Trophoblast cell (in vitro differentiated cells and primary cell): ENCODE measurements around the gene PTPRN2.

ENCODE experiments used
- DNase-seq, 2 donors: peaks; one replicate each; pipeline ENCODE4 v3.0.0-alpha.2; 2016
- H2AFZ ChIP-seq: 2 replicates; pipeline ENCODE4 v1.6.1; 2013; ENCODE audit warnings: low read length, moderate library complexity, mild to moderate bottlenecking; ENCODE audit not compliant: insufficient read depth, poor library complexity
- H2AK5ac ChIP-seq: 2 replicates; pipeline ENCODE4 v1.6.1; 2013; ENCODE audit warnings: mild to moderate bottlenecking, low read length
- H2BK120ac ChIP-seq: 2 replicates; pipeline ENCODE4 v1.6.1; 2013; ENCODE audit warnings: low read length, mild to moderate bottlenecking, moderate library complexity; ENCODE audit not compliant: insufficient read depth, poor library complexity
- H2BK12ac ChIP-seq: 2 replicates; pipeline ENCODE4 v1.6.1; 2013; ENCODE audit warnings: mild to moderate bottlenecking, low read length, moderate library complexity
- H2BK5ac ChIP-seq: 2 replicates; pipeline ENCODE4 v1.6.1; 2013; ENCODE audit warnings: low read length, low read depth, moderate library complexity, mild to moderate bottlenecking; ENCODE audit not compliant: poor library complexity
- H3K14ac ChIP-seq: 2 replicates; pipeline ENCODE4 v1.6.1; 2013; ENCODE audit warnings: mild to moderate bottlenecking, low read length
- H3K18ac ChIP-seq: 2 replicates; pipeline ENCODE4 v1.6.1; 2013; ENCODE audit warnings: mild to moderate bottlenecking, low read length
- H3K23ac ChIP-seq: 2 replicates; pipeline ENCODE4 v1.6.1; 2013; ENCODE audit warnings: low read length
- H3K27ac ChIP-seq: 2 replicates; pipeline ENCODE4 v1.5.1; 2013; ENCODE audit warnings: low read depth, mild to moderate bottlenecking, inconsistent platforms, low read length, moderate library complexity
- H3K27me3 ChIP-seq: 2 replicates; pipeline ENCODE4 v1.6.1; 2013; ENCODE audit warnings: inconsistent platforms, mild to moderate bottlenecking, low read length, moderate library complexity; ENCODE audit not compliant: insufficient read depth
- H3K36me3 ChIP-seq, 2 experiments: 1 replicate in 1 of 2; 2 replicates in 1 of 2; pipeline ENCODE4 v1.6.1; 2013; ENCODE audit warnings: low read length in 2 of 2, mild to moderate bottlenecking in 2 of 2, moderate library complexity in 1 of 2; ENCODE audit not compliant: insufficient read depth in 2 of 2, control insufficient read depth in 1 of 2
- H3K4ac ChIP-seq: 2 replicates; pipeline ENCODE4 v1.6.1; 2013; ENCODE audit warnings: low read depth, mild to moderate bottlenecking, low read length, moderate library complexity
- H3K4me1 ChIP-seq, 2 experiments: 1 replicate in 1 of 2; 2 replicates in 1 of 2; pipeline ENCODE4 v1.6.1; 2013; ENCODE audit warnings: low read length in 2 of 2, mild to moderate bottlenecking in 2 of 2, moderate library complexity in 1 of 2; ENCODE audit not compliant: insufficient read depth in 2 of 2, control insufficient read depth in 1 of 2
- H3K4me2 ChIP-seq: 2 replicates; pipeline ENCODE4 v1.6.1; 2013; ENCODE audit warnings: inconsistent platforms, mild to moderate bottlenecking, low read length, moderate library complexity
- H3K4me3 ChIP-seq: 2 replicates; pipeline ENCODE4 v1.5.1; 2013; ENCODE audit warnings: mild to moderate bottlenecking, low read depth, low read length, inconsistent platforms
- H3K79me1 ChIP-seq: one replicate; pipeline ENCODE4 v1.6.1; 2013; ENCODE audit warnings: low read length
- H3K79me2 ChIP-seq: 2 replicates; pipeline ENCODE4 v1.6.1; 2013; ENCODE audit warnings: low read length, mild to moderate bottlenecking; ENCODE audit not compliant: control insufficient read depth, insufficient read depth, poor library complexity
- H3K9ac ChIP-seq: 2 replicates; pipeline ENCODE4 v1.6.1; 2013; ENCODE audit warnings: mild to moderate bottlenecking, low read length
- H3K9me3 ChIP-seq: 2 replicates; pipeline ENCODE4 v1.6.1; 2013; ENCODE audit warnings: low read depth, mild to moderate bottlenecking, control low read depth, inconsistent platforms, low read length; ENCODE audit not compliant: insufficient read depth
- H4K12ac ChIP-seq: 2 replicates; pipeline ENCODE4 v1.6.1; 2013; ENCODE audit warnings: low read depth, mild to moderate bottlenecking, low read length, moderate library complexity
- H4K8ac ChIP-seq: 2 replicates; pipeline ENCODE4 v1.6.1; 2013; ENCODE audit warnings: low read depth, mild to moderate bottlenecking, low read length, moderate library complexity
- H4K91ac ChIP-seq: one replicate; pipeline ENCODE4 v1.6.1; 2013; ENCODE audit warnings: low read depth, mild to moderate bottlenecking, low read length, moderate library complexity
- WGBS: extraction: QIAGEN DNeasy Blood & Tissue Kit; methylation state at CpG from one replicate; pipeline ENCODE4 v1.1.7; 2013; ENCODE audit warnings: missing lambda C conversion rate; ENCODE audit not compliant: insufficient read length, insufficient coverage; ENCODE audit errors: extremely low coverage; 5-methylcytosine and 5-hydroxymethylcytosine counted together

Gene PTPRN2

GRCh38 chr7:157549612-157550299 is 1037.9 kb downstream of the PTPRN2 start:
- no peak overlapping the region for H3K18ac ChIP-seq
- H3K27ac ChIP-seq = no peak overlapping the region
- DNase-seq = no peak
- no peak overlapping the region for H2BK120ac ChIP-seq
- no peak overlapping the region for H3K4ac ChIP-seq
- H2BK5ac ChIP-seq = no peak overlapping the region
- H3K9ac ChIP-seq = no peak overlapping the region
- H4K91ac ChIP-seq = no peak overlapping the region
- no peak overlapping the region for H4K12ac ChIP-seq
- H3K4me2 ChIP-seq = no peak overlapping the region
- H3K4me3 ChIP-seq = no peak overlapping the region
- H3K27me3 ChIP-seq = no peaks in the 10 kb centered on the region
- H3K4me1 ChIP-seq = no peaks in the 10 kb centered on the region
- no peak overlapping the region for H2AFZ ChIP-seq
- H2AK5ac ChIP-seq = no peak overlapping the region
- H3K36me3 ChIP-seq = no peaks in the 10 kb centered on the region
- H3K23ac ChIP-seq = no peak overlapping the region
- no CpG with 5 or more reads among the region's 22 CpGs for WGBS
- no peak overlapping the region for H4K8ac ChIP-seq
- no peak overlapping the region for H2BK12ac ChIP-seq
- no peaks in the 10 kb centered on the region for H3K79me2 ChIP-seq
- peaks cover 6% of the 10 kb centered on the region for H3K9me3 ChIP-seq
- H3K14ac ChIP-seq = no peak overlapping the region
- H3K79me1 ChIP-seq = no peaks in the 10 kb centered on the region

GRCh38 chr7:157548691-157549303 is 1038.8 kb downstream of the PTPRN2 start:
- no CpG with 5 or more reads among the region's 24 CpGs for WGBS
- Histone ChIP-seq H2AK5ac (no peak overlapping the region), H3K79me1 (no peaks in the 10 kb centered on the region), H3K27me3 (no peaks in the 10 kb centered on the region), H3K9me3 (peaks cover 9% of the 10 kb centered on the region), H3K79me2 (no peaks in the 10 kb centered on the region), H3K18ac (no peak overlapping the region), H4K8ac (no peak overlapping the region), H3K4ac (no peak overlapping the region), H3K27ac (no peak overlapping the region), H3K14ac (no peak overlapping the region), H3K23ac (no peak overlapping the region), H4K12ac (no peak overlapping the region), H2BK120ac (no peak overlapping the region), H3K36me3 (no peaks in the 10 kb centered on the region), H3K4me2 (no peak overlapping the region), H3K4me3 (no peak overlapping the region), H3K4me1 (no peaks in the 10 kb centered on the region), H4K91ac (no peak overlapping the region), H3K9ac (no peak overlapping the region), H2BK5ac (no peak overlapping the region), H2AFZ (no peak overlapping the region), H2BK12ac (no peak overlapping the region)
- no peak for DNase-seq

GRCh38 chr7:157547611-157548010 is 1040.0 kb downstream of the PTPRN2 start:
- Histone ChIP-seq H4K8ac (no peak overlapping the region), H3K79me2 (no peaks in the 10 kb centered on the region), H3K9ac (no peak overlapping the region), H3K27ac (no peak overlapping the region), H2BK5ac (no peak overlapping the region), H2AK5ac (no peak overlapping the region), H3K4me1 (no peaks in the 10 kb centered on the region), H3K23ac (no peak overlapping the region), H3K18ac (no peak overlapping the region), H3K4me3 (no peak overlapping the region), H2AFZ (no peak overlapping the region), H3K4me2 (no peak overlapping the region), H3K14ac (no peak overlapping the region), H3K79me1 (no peaks in the 10 kb centered on the region), H2BK120ac (no peak overlapping the region), H3K27me3 (no peaks in the 10 kb centered on the region), H3K4ac (no peak overlapping the region), H3K9me3 (peaks cover 9% of the 10 kb centered on the region), H4K91ac (no peak overlapping the region), H4K12ac (no peak overlapping the region), H3K36me3 (no peaks in the 10 kb centered on the region), H2BK12ac (no peak overlapping the region)
- WGBS = no CpG with 5 or more reads among the region's 23 CpGs
- DNase-seq = no peak

DNA sequence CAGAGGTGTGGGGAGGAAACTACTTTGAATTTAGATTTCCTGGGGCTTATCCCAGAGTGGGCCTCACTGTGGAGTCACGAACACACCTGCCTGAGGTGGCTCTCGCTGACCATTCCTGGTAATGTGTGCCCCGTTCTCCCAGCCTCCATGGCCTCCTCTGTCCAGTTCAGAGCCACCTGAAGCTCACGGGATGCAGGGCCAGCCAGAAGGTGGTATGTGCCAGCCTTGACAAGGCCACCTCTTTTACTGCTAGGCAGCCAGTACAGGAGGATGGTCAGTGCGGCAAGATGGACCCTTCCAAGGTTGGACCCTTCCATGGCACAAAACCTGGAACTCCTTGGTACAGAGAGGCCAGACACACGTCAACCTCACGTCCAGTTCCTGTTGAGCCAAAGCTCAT is 1040.5 kb downstream of the PTPRN2 start:
- no peak overlapping the region for H3K4ac ChIP-seq
- H3K79me2 ChIP-seq = no peaks in the 10 kb centered on the region
- no peaks in the 10 kb centered on the region for H3K27me3 ChIP-seq
- H2BK120ac ChIP-seq = no peak overlapping the region
- no peaks in the 10 kb centered on the region for H3K4me1 ChIP-seq
- no peak overlapping the region for H2BK5ac ChIP-seq
- no peak overlapping the region for H2AFZ ChIP-seq
- no peak overlapping the region for H3K4me2 ChIP-seq
- no peak overlapping the region for H4K8ac ChIP-seq
- no peak overlapping the region for H3K23ac ChIP-seq
- H3K18ac ChIP-seq = no peak overlapping the region
- no peak overlapping the region for H3K27ac ChIP-seq
- no peak overlapping the region for H2BK12ac ChIP-seq
- H3K79me1 ChIP-seq = no peaks in the 10 kb centered on the region
- no CpG with 5 or more reads among the region's 7 CpGs for WGBS
- no peak overlapping the region for H3K9ac ChIP-seq
- H3K14ac ChIP-seq = no peak overlapping the region
- no peak overlapping the region for H4K91ac ChIP-seq
- no peak overlapping the region for H4K12ac ChIP-seq
- no peak for DNase-seq
- H3K4me3 ChIP-seq = no peak overlapping the region
- H3K9me3 ChIP-seq = peaks cover 9% of the 10 kb centered on the region
- H2AK5ac ChIP-seq = no peak overlapping the region
- H3K36me3 ChIP-seq = no peaks in the 10 kb centered on the region
